H1 (cell line): Measurements from ENCODE around the gene VPS37C. TPM values are rescaled to one million over a fixed set of nuclear protein-coding genes. Genes with fewer than 3 reads are reported as not detected.
"Not testable (repeated sequence)": the region's sequence is repeated elsewhere in the genome, so short reads cannot be mapped to it uniquely, and the experiment has no call there.

Source experiments
- CTCF ChIA-PET: fragments of 300-600 bp; sonication (Branson Sonifier 250); formaldehyde crosslinking; loops from one replicate; lab custom pipeline; 2021; ENCODE audit not compliant: partially characterized antibody; lab: Charles Lee
- POLR2A ChIA-PET: fragments of 300-600 bp; sonication (Branson Sonifier 250); formaldehyde crosslinking; loops from one replicate; lab custom pipeline; 2021; ENCODE audit warnings: inconsistent platforms; ENCODE audit not compliant: partially characterized antibody; lab: Charles Lee
- DNase-seq, 2 experiments: peaks; one replicate each; pipeline versions ENCODE4 v3.0.0 to v3.0.0-alpha.2; 2010 to 2022; ENCODE audit warnings: low spot score in 2 of 2, low read depth in 1 of 2, mixed read lengths in 1 of 2
- FAIRE-seq: peaks from 2 replicates; lab custom pipeline; 2011; peaks lifted over from hg19 to GRCh38; lab: Jason Lieb, UNC
- H2AFZ ChIP-seq: 2 replicates; pipeline ENCODE4 v1.8.1; 2012; ENCODE audit warnings: low read length, inconsistent platforms
- H2AK5ac ChIP-seq: 2 replicates; pipeline ENCODE4 v1.6.1; 2013; ENCODE audit warnings: low read depth, low read length
- H2BK120ac ChIP-seq: replicated peaks from 2 replicates; pipeline ENCODE3; 2013; ENCODE audit warnings: low read depth, low read length, inconsistent platforms
- H2BK12ac ChIP-seq: 2 replicates; pipeline ENCODE4 v1.6.1; 2013; ENCODE audit warnings: low read depth, low read length
- H2BK15ac ChIP-seq: 2 replicates; pipeline ENCODE4 v1.6.1; 2013; ENCODE audit warnings: low read length
- H2BK20ac ChIP-seq: 2 replicates; pipeline ENCODE4 v1.6.1; 2013; ENCODE audit warnings: low read length
- H2BK5ac ChIP-seq: 2 replicates; pipeline ENCODE4 v1.6.1; 2013; ENCODE audit warnings: low read depth, low read length
- H3K14ac ChIP-seq: 2 replicates; pipeline ENCODE4 v1.6.1; 2013; ENCODE audit warnings: inconsistent platforms; ENCODE audit not compliant: insufficient read length
- H3K18ac ChIP-seq: 2 replicates; pipeline ENCODE4 v1.6.1; 2013; ENCODE audit warnings: low read length; ENCODE audit errors: extremely low read depth
- H3K23ac ChIP-seq: 2 replicates; pipeline ENCODE4 v1.6.1; 2013; ENCODE audit warnings: inconsistent platforms; ENCODE audit not compliant: insufficient read length
- H3K23me2 ChIP-seq: 2 replicates; pipeline ENCODE4 v1.6.1; 2013; ENCODE audit warnings: low read depth, low read length
- H3K27ac ChIP-seq: 2 replicates; pipeline ENCODE4 v1.6.1; 2011; ENCODE audit warnings: low read depth, low read length, inconsistent platforms
- H3K27me3 ChIP-seq, 4 experiments: replicated peaks in 1 of 4; 1 replicate in 1 of 4; 2 replicates in 3 of 4; pipeline versions ENCODE4 v1.6.1 to v1.8.1; 2011 to 2013; ENCODE audit warnings: low read length in 3 of 4, mild to moderate bottlenecking in 3 of 4, inconsistent platforms in 2 of 4, mixed read lengths in 2 of 4, moderate library complexity in 1 of 4; ENCODE audit not compliant: control insufficient read depth in 3 of 4, insufficient read depth in 3 of 4; ENCODE audit errors: extremely low read depth in 1 of 4
- H3K36me3 ChIP-seq, 4 experiments: 2 replicates each; pipeline versions ENCODE4 v1.6.1 to v1.8.1; 2011 to 2013; ENCODE audit warnings: mild to moderate bottlenecking in 4 of 4, low read length in 3 of 4, moderate library complexity in 2 of 4, control low read depth in 1 of 4, inconsistent platforms in 1 of 4; ENCODE audit not compliant: insufficient read depth in 4 of 4, control insufficient read depth in 2 of 4
- H3K4ac ChIP-seq: replicated peaks from 2 replicates; pipeline ENCODE3; 2013; ENCODE audit warnings: low read length, low read depth, mixed read lengths, inconsistent platforms; ENCODE audit not compliant: insufficient read length
- H3K4me1 ChIP-seq, 4 experiments: replicated peaks in 1 of 4; 1 replicate in 1 of 4; 2 replicates in 3 of 4; pipeline versions ENCODE4 v1.6.1 to v1.8.1; 2011 to 2013; ENCODE audit warnings: low read length in 3 of 4, inconsistent platforms in 2 of 4, mixed read lengths in 1 of 4; ENCODE audit not compliant: insufficient read depth in 4 of 4, control insufficient read depth in 3 of 4
- H3K4me2 ChIP-seq, 2 experiments: 2 replicates each; pipeline versions ENCODE4 v1.6.1 to v1.8.1; 2011 to 2013; ENCODE audit warnings: low read depth in 2 of 2, low read length in 2 of 2, control low read depth in 1 of 2, inconsistent platforms in 1 of 2, mild to moderate bottlenecking in 1 of 2; ENCODE audit not compliant: insufficient read depth in 1 of 2
- H3K4me3 ChIP-seq, 4 experiments: fragments of 200-600, 300-600 bp in 1 of 4; sonication (generic), shearing (Covaris generic), sonication (Bioruptor Twin) in 1 of 4; 2 replicates each; pipeline versions ENCODE4 v1.5.1 to v1.8.1; 2011 to 2016; ENCODE audit warnings: low read length in 4 of 4, low read depth in 3 of 4, control low read depth in 2 of 4, inconsistent platforms in 2 of 4, mild to moderate bottlenecking in 2 of 4, mixed read lengths in 1 of 4, moderate library complexity in 1 of 4; ENCODE audit not compliant: insufficient read depth in 2 of 4; ENCODE audit errors: extremely low read depth in 1 of 4
- H3K56ac ChIP-seq: replicated peaks from 2 replicates; pipeline ENCODE3; 2013; ENCODE audit warnings: low read depth, mild to moderate bottlenecking, mixed read lengths, low read length, inconsistent platforms; ENCODE audit not compliant: insufficient read length
- H3K79me1 ChIP-seq: 2 replicates; pipeline ENCODE4 v1.6.1; 2013; ENCODE audit warnings: low read depth, low read length, control low read depth
- H3K79me2 ChIP-seq, 2 experiments: 2 replicates each; pipeline versions ENCODE4 v1.6.1 to v1.8.1; 2012 to 2013; ENCODE audit warnings: low read length in 2 of 2, mild to moderate bottlenecking in 2 of 2, inconsistent platforms in 1 of 2; ENCODE audit not compliant: insufficient read depth in 2 of 2, control insufficient read depth in 1 of 2
- H3K9ac ChIP-seq, 4 experiments: replicated peaks in 1 of 4; 1 replicate in 1 of 4; 2 replicates in 3 of 4; pipeline versions ENCODE4 v1.6.1 to v1.8.1; 2011 to 2013; ENCODE audit warnings: low read depth in 3 of 4, low read length in 3 of 4, control low read depth in 2 of 4, mild to moderate bottlenecking in 2 of 4, moderate library complexity in 2 of 4, inconsistent platforms in 1 of 4; ENCODE audit errors: extremely low read depth in 1 of 4
- H3K9me3 ChIP-seq, 2 experiments: 2 replicates each; pipeline versions ENCODE4 v1.6.1 to v1.8.1; 2012 to 2013; ENCODE audit warnings: mild to moderate bottlenecking in 2 of 2, moderate library complexity in 2 of 2, control low read depth in 1 of 2, inconsistent platforms in 1 of 2, low read depth in 1 of 2, low read length in 1 of 2, mixed read lengths in 1 of 2; ENCODE audit not compliant: insufficient read depth in 2 of 2
- H4K20me1 ChIP-seq, 2 experiments: replicated peaks in 1 of 2; 2 replicates each; pipeline versions ENCODE3 to v1.8.1; 2011 to 2013; ENCODE audit warnings: inconsistent platforms in 2 of 2, low read length in 2 of 2, mild to moderate bottlenecking in 1 of 2; ENCODE audit not compliant: insufficient read depth in 2 of 2, control insufficient read depth in 1 of 2
- H4K5ac ChIP-seq: 2 replicates; pipeline ENCODE4 v1.6.1; 2013; ENCODE audit warnings: low read length, low read depth, mixed read lengths, inconsistent platforms; ENCODE audit not compliant: insufficient read length
- H4K8ac ChIP-seq: 2 replicates; pipeline ENCODE4 v1.8.0; 2013; ENCODE audit warnings: mild to moderate bottlenecking, moderate library complexity, low read length, inconsistent platforms; ENCODE audit not compliant: insufficient read depth; ENCODE audit errors: extremely low read depth
- H4K91ac ChIP-seq: replicated peaks from 2 replicates; pipeline ENCODE3; 2013; ENCODE audit warnings: low read length, mixed read lengths, inconsistent platforms; ENCODE audit not compliant: insufficient read length
- WGBS, 2 experiments: shearing (Covaris generic) in 1 of 2; methylation state at CpG; one replicate each; pipeline versions ENCODE4 v1.1.6 to v1.1.7; 2013 to 2015; ENCODE audit warnings: low lambda C conversion rate in 2 of 2, mixed read lengths in 2 of 2, inconsistent platforms in 1 of 2, low coverage in 1 of 2, missing lambda C conversion rate in 1 of 2; ENCODE audit not compliant: insufficient replicate concordance in 2 of 2, insufficient coverage in 1 of 2, insufficient read length in 1 of 2; ENCODE audit errors: extremely low coverage in 1 of 2, missing lambda C conversion rate in 1 of 2; 5-methylcytosine and 5-hydroxymethylcytosine counted together
- polyA plus RNA-seq, 7 experiments: library from polyadenylated mRNA; depleted of rRNA in 3 of 7; stranded (reverse) in 5 of 7; unstranded in 2 of 7; fragments of >200 nt in 5 of 7; fragments of 200-250 nt in 2 of 7; gene quantifications; 1 replicate in 5 of 7; 2 replicates in 1 of 7; 4 replicates in 1 of 7; pipeline versions ENCODE4 v1.2.1 to v1.2.3, GENCODE V29; 2011 to 2013; ENCODE audit warnings: missing spikeins in 2 of 7, mixed read lengths in 2 of 7
- total RNA-seq: library from RNA; stranded (reverse); fragmentation: NEBNext Ultra II Directional; extraction: Animal tissue kit (Norgen Biotek cat#: 25700); gene quantifications from 2 replicates; pipeline ENCODE4 v1.2.1, GENCODE V29; 2021

The VPS37C gene
- total and polyA plus RNA-seq, 2 of the 8 experiments (the other 6 are each of a cell fraction or from before 2014, with no cell fraction given), result 12.9 to 21.0 TPM

GRCh38 chr11:61203873-61204272 is 42.6 kb upstream of the VPS37C start:
- H2AFZ ChIP-seq, H3K23ac ChIP-seq, H3K18ac ChIP-seq, H4K20me1 ChIP-seq, H2BK5ac ChIP-seq, H2BK12ac ChIP-seq, H3K4ac ChIP-seq, H3K9me3 ChIP-seq, H3K79me1 ChIP-seq, FAIRE-seq, H4K8ac ChIP-seq, H2AK5ac ChIP-seq, H2BK120ac ChIP-seq, H3K9ac ChIP-seq, H4K91ac ChIP-seq, H3K4me3 ChIP-seq, H3K79me2 ChIP-seq, H3K36me3 ChIP-seq, H2BK20ac ChIP-seq, H3K23me2 ChIP-seq, H3K27me3 ChIP-seq, H2BK15ac ChIP-seq, CTCF ChIA-PET, H3K4me2 ChIP-seq, POLR2A ChIA-PET, H3K56ac ChIP-seq, H4K5ac ChIP-seq, DNase-seq, H3K4me1 ChIP-seq, H3K27ac ChIP-seq, H3K14ac ChIP-seq: not testable (repeated sequence)
- no CpG with 5 or more reads among the region's 5 CpGs for WGBS, 2 experiments

GRCh38 chr11:61202950-61203746 is 41.9 kb upstream of the VPS37C start, which contains the start of gene PGA3:
TSS of gene PGA3 (plus strand) at chr11:61203515. CDS start at chr11:61203565, 50 bp downstream.
- H3K27ac ChIP-seq, H4K20me1 ChIP-seq, FAIRE-seq, H3K27me3 ChIP-seq, H3K4me3 ChIP-seq, POLR2A ChIA-PET, H4K91ac ChIP-seq, H3K23me2 ChIP-seq, H3K4me1 ChIP-seq, H3K56ac ChIP-seq, H2BK12ac ChIP-seq, H3K4me2 ChIP-seq, H2BK15ac ChIP-seq, H3K4ac ChIP-seq, DNase-seq, H3K79me2 ChIP-seq, H3K9me3 ChIP-seq, H3K23ac ChIP-seq, H2AFZ ChIP-seq, H2BK120ac ChIP-seq, H4K8ac ChIP-seq, H3K9ac ChIP-seq, H2AK5ac ChIP-seq, H4K5ac ChIP-seq, H3K14ac ChIP-seq, H3K36me3 ChIP-seq, H3K79me1 ChIP-seq, H3K18ac ChIP-seq, H2BK20ac ChIP-seq, H2BK5ac ChIP-seq: not testable (repeated sequence)
- CTCF ChIA-PET, result interaction anchor here (0.7 to 1.7 kb wide), 2 partner anchors 15 to 19 kb away, joined by 4 to 5 read pairs; no protein-coding TSS in a partner anchor
- 79% methylated on average over 9 of the region's 18 CpGs; no CpG with 5 or more reads in 1 of the 2 experiments for whole genome bisulfite sequencing, 2 experiments
